Calu3 (cell line): ENCODE data around the gene PCP4L1. TPM values are rescaled to one million over a fixed set of nuclear protein-coding genes. Genes with fewer than 3 reads are reported as not detected.

Source experiments
- BruUV-seq: library from RNA; stranded (reverse); fragments of 400-500 nt; replicated peaks from 2 replicates; lab custom pipeline; 2021; lab: Mats Ljungman, UMichigan
- CTCF ChIA-PET: fragments of 300-600 bp; sonication (Branson Sonifier 250); formaldehyde crosslinking; loops from one replicate; lab custom pipeline; 2022; ENCODE audit warnings: antibody characterized with exemption; lab: Charles Lee
- DNase-seq: peaks from one replicate; pipeline ENCODE4 v3.0.0; 2022
- H3K27ac Mint-ChIP-seq: one replicate; pipeline ENCODE4 v1.8.0; 2022; ENCODE audit warnings: mixed read lengths; ENCODE audit not compliant: unreplicated experiment
- H3K27me3 Mint-ChIP-seq: one replicate; pipeline ENCODE4 v1.8.0; 2022; ENCODE audit warnings: mixed read lengths; ENCODE audit not compliant: unreplicated experiment
- H3K36me3 Mint-ChIP-seq: one replicate; pipeline ENCODE4 v1.8.0; 2022; ENCODE audit warnings: mild to moderate bottlenecking, moderate library complexity, mixed read lengths; ENCODE audit not compliant: insufficient read depth, unreplicated experiment
- H3K4me1 Mint-ChIP-seq: one replicate; pipeline ENCODE4 v1.8.0; 2022; ENCODE audit warnings: mild to moderate bottlenecking, low read depth, mixed read lengths; ENCODE audit not compliant: unreplicated experiment
- H3K4me3 Mint-ChIP-seq: one replicate; pipeline ENCODE4 v1.8.0; 2022; ENCODE audit warnings: mild to moderate bottlenecking, low read depth, moderate library complexity, mixed read lengths; ENCODE audit not compliant: unreplicated experiment
- H3K9me3 Mint-ChIP-seq: one replicate; pipeline ENCODE4 v1.8.0; 2022; ENCODE audit warnings: low read depth, mixed read lengths; ENCODE audit not compliant: unreplicated experiment
- CTCF ChIP-seq: fragments of 200-600 bp; IDR thresholded peaks from one replicate; pipeline ENCODE4 v1.8.0; 2022; ENCODE audit warnings: antibody characterized with exemption; ENCODE audit not compliant: unreplicated experiment
- intact Hi-C: fragments of 100-400 bp; cut with micrococcal nuclease; formaldehyde crosslinking; loops from one replicate; pipeline ENCODE4 v1.10.0; 2022; ENCODE audit not compliant: unreplicated experiment
- total RNA-seq: library from RNA; stranded (reverse); gene quantifications from 2 replicates; pipeline ENCODE4 v1.2.3, GENCODE V29; 2022

PCP4L1 gene
- total RNA-seq, 1 experiment from 2014 or later = not detected

GRCh38 chr1:161297415-161297814, 38.9 kb downstream of the PCP4L1 start:
- DNase-seq = no peak
- Mint-ChIP-seq H3K27ac (no peak overlapping the region), H3K9me3 (no peaks in the 10 kb centered on the region), H3K4me3 (no peak overlapping the region), H3K4me1 (no peaks in the 10 kb centered on the region), H3K27me3 (no peaks in the 10 kb centered on the region), H3K36me3 (no peaks in the 10 kb centered on the region)
- no peak for TF ChIP-seq CTCF
- BruUV-seq = no TSS peak
- CTCF ChIA-PET = no interaction called here
- intact Hi-C loops = no loop called here

- H3K4me3 Mint-ChIP-seq = no peak overlapping the region
- intact Hi-C loops = no loop called here
- BruUV-seq = no TSS peak
- no peaks in the 10 kb centered on the region for H3K9me3 Mint-ChIP-seq
- H3K27ac Mint-ChIP-seq = no peak overlapping the region
- no peak for TF ChIP-seq CTCF
- no peak for DNase-seq
- no peaks in the 10 kb centered on the region for H3K27me3 Mint-ChIP-seq
- CTCF ChIA-PET = no interaction called here
- H3K4me1 Mint-ChIP-seq = no peaks in the 10 kb centered on the region
- H3K36me3 Mint-ChIP-seq = no peaks in the 10 kb centered on the region
Measured at GRCh38 chr1:161298116-161298515, 39.6 kb downstream of the PCP4L1 start.

GRCh38 chr1:161299347-161299746, 40.8 kb downstream of the PCP4L1 start:
- no TSS peak for BruUV-seq
- no peaks in the 10 kb centered on the region for H3K36me3 Mint-ChIP-seq

GRCh38 chr1:161300478-161300877, 41.9 kb downstream of the PCP4L1 start:
- Mint-ChIP-seq H3K4me1 (no peaks in the 10 kb centered on the region), H3K9me3 (no peaks in the 10 kb centered on the region), H3K36me3 (no peaks in the 10 kb centered on the region), H3K27ac (no peak overlapping the region), H3K4me3 (no peak overlapping the region), H3K27me3 (no peaks in the 10 kb centered on the region)
- intact Hi-C loops = no loop called here
- TF ChIP-seq CTCF = no peak
- BruUV-seq = no TSS peak
- no peak for DNase-seq
- CTCF ChIA-PET = no interaction called here

More at GRCh38 chr1:161299347-161299746, 40.8 kb downstream of the PCP4L1 start:
- CTCF ChIA-PET = no interaction called here
- no peak overlapping the region for H3K27ac Mint-ChIP-seq
- no peak for DNase-seq
- intact Hi-C loops = no loop called here
- no peaks in the 10 kb centered on the region for H3K4me1 Mint-ChIP-seq
- TF ChIP-seq CTCF = no peak
- H3K27me3 Mint-ChIP-seq = no peaks in the 10 kb centered on the region
- no peak overlapping the region for H3K4me3 Mint-ChIP-seq
- H3K9me3 Mint-ChIP-seq = no peaks in the 10 kb centered on the region
